ENCODE measurements around the gene CEP164. TPM values are rescaled to one million over a fixed set of nuclear protein-coding genes. Genes with fewer than 3 reads are reported as not detected.

CEP164 gene
- total RNA-seq, 2 experiments from 2014 or later, result 41.4 to 45.6 TPM

GRCh38 chr11:117335399-117335798 lies 7.7 kb downstream of the CEP164 start:
- DNase-seq, result no peak
- H3K9me3 Mint-ChIP-seq, result no peaks in the 10 kb centered on the region
- peaks cover 38% of the 10 kb centered on the region for H3K36me3 Mint-ChIP-seq (ENCODE audit: low read depth)
- H3K27me3 Mint-ChIP-seq, result no peaks in the 10 kb centered on the region
- ChIA-PET CTCF (no interaction called here), POLR2A (no interaction called here)
- no peak overlapping the region for H3K4me3 Mint-ChIP-seq
- no peak overlapping the region for H3K27ac Mint-ChIP-seq
- H3K4me1 Mint-ChIP-seq, result peaks cover 4% of the 10 kb centered on the region

- H3K27me3 Mint-ChIP-seq, result no peaks in the 10 kb centered on the region
- no peak overlapping the region for H3K4me3 Mint-ChIP-seq
- peaks cover 43% of the 10 kb centered on the region for H3K36me3 Mint-ChIP-seq (ENCODE audit: low read depth)
- H3K9me3 Mint-ChIP-seq, result no peaks in the 10 kb centered on the region
- H3K27ac Mint-ChIP-seq, result no peak overlapping the region
- no peaks in the 10 kb centered on the region for H3K4me1 Mint-ChIP-seq
- ChIA-PET POLR2A (no interaction called here), CTCF (no interaction called here)
- DNase-seq, result no peak
These were observed 9.4 kb downstream of the CEP164 start for GRCh38 chr11:117337076-117337475.

GRCh38 chr11:117345039-117345438 lies 17.4 kb downstream of the CEP164 start:
- Mint-ChIP-seq H3K27me3 (no peaks in the 10 kb centered on the region), H3K4me1 (no peaks in the 10 kb centered on the region), H3K36me3 (ENCODE audit: low read depth) (peaks cover 31% of the 10 kb centered on the region), H3K9me3 (no peaks in the 10 kb centered on the region), H3K27ac (no peak overlapping the region), H3K4me3 (no peak overlapping the region)
- POLR2A ChIA-PET, result interaction anchor here (0.9 to 1.0 kb wide), 2 partner anchors 14 to 114 kb away, joined by 3 to 5 read pairs; partner anchors contain the start of gene PCSK7
- CTCF ChIA-PET, result no interaction called here
- no peak for DNase-seq

- Mint-ChIP-seq H3K36me3 (ENCODE audit: low read depth) (peaks cover 28% of the 10 kb centered on the region), H3K9me3 (no peaks in the 10 kb centered on the region), H3K27ac (no peak overlapping the region), H3K4me3 (no peak overlapping the region), H3K4me1 (no peaks in the 10 kb centered on the region), H3K27me3 (no peaks in the 10 kb centered on the region)
- CTCF ChIA-PET, result no interaction called here
- no peak for DNase-seq
- POLR2A ChIA-PET, result no interaction called here
These were observed 26.9 kb downstream of the CEP164 start for GRCh38 chr11:117354550-117354949.

- no peak overlapping the region for H3K27ac Mint-ChIP-seq
- no peak overlapping the region for H3K4me3 Mint-ChIP-seq
- ChIA-PET POLR2A (interaction anchor here (1.5 kb wide), 1 partner anchor 28 kb away, joined by 4 read pairs; the partner anchor contains the start of gene CEP164), CTCF (no interaction called here)
- no peak for DNase-seq
- no peaks in the 10 kb centered on the region for H3K9me3 Mint-ChIP-seq
- H3K36me3 Mint-ChIP-seq (ENCODE audit: low read depth), result peaks cover 32% of the 10 kb centered on the region
- H3K4me1 Mint-ChIP-seq, result no peaks in the 10 kb centered on the region
- H3K27me3 Mint-ChIP-seq, result no peaks in the 10 kb centered on the region
These were observed 28.7 kb downstream of the CEP164 start for GRCh38 chr11:117356126-117356890.

- no peak overlapping the region for H3K27ac Mint-ChIP-seq
These were observed 33.8 kb downstream of the CEP164 start for GRCh38 chr11:117361432-117361831.

GRCh38 chr11:117366248-117366647 lies 38.6 kb downstream of the CEP164 start:
- CTCF ChIA-PET, result no interaction called here
- H3K27ac Mint-ChIP-seq, result no peak overlapping the region
- H3K27me3 Mint-ChIP-seq, result no peaks in the 10 kb centered on the region
- no peaks in the 10 kb centered on the region for H3K9me3 Mint-ChIP-seq
- H3K4me3 Mint-ChIP-seq, result no peak overlapping the region
- H3K36me3 Mint-ChIP-seq (ENCODE audit: low read depth), result peaks cover 44% of the 10 kb centered on the region
- DNase-seq, result no peak
- POLR2A ChIA-PET, result no interaction called here
- no peaks in the 10 kb centered on the region for H3K4me1 Mint-ChIP-seq

More at GRCh38 chr11:117361432-117361831, 33.8 kb downstream of the CEP164 start:
- POLR2A ChIA-PET, result no interaction called here
- Mint-ChIP-seq H3K4me1 (no peaks in the 10 kb centered on the region), H3K4me3 (no peak overlapping the region), H3K9me3 (no peaks in the 10 kb centered on the region), H3K27me3 (no peaks in the 10 kb centered on the region), H3K36me3 (ENCODE audit: low read depth) (peaks cover 41% of the 10 kb centered on the region)
- no peak for DNase-seq
- CTCF ChIA-PET, result interaction anchor here (0.6 kb wide), 1 partner anchor 54 kb away, joined by 3 read pairs; no protein-coding TSS in a partner anchor

GRCh38 chr11:117366875-117367274 lies 39.2 kb downstream of the CEP164 start:
- no peak overlapping the region for H3K27ac Mint-ChIP-seq
- H3K36me3 Mint-ChIP-seq (ENCODE audit: low read depth), result peaks cover 42% of the 10 kb centered on the region
- no peaks in the 10 kb centered on the region for H3K27me3 Mint-ChIP-seq
- POLR2A ChIA-PET, result no interaction called here
- no peaks in the 10 kb centered on the region for H3K9me3 Mint-ChIP-seq
- CTCF ChIA-PET, result no interaction called here
- no peak for DNase-seq
- H3K4me1 Mint-ChIP-seq, result no peaks in the 10 kb centered on the region
- H3K4me3 Mint-ChIP-seq, result no peak overlapping the region

- H3K4me1 Mint-ChIP-seq, result no peaks in the 10 kb centered on the region
- H3K4me3 Mint-ChIP-seq, result no peak overlapping the region
- H3K27me3 Mint-ChIP-seq, result no peaks in the 10 kb centered on the region
- POLR2A ChIA-PET, result no interaction called here
- H3K36me3 Mint-ChIP-seq (ENCODE audit: low read depth), result peaks cover 36% of the 10 kb centered on the region
- CTCF ChIA-PET, result no interaction called here
- DNase-seq, result no peak
- H3K27ac Mint-ChIP-seq, result no peak overlapping the region
- no peaks in the 10 kb centered on the region for H3K9me3 Mint-ChIP-seq
These were observed 41.9 kb downstream of the CEP164 start for GRCh38 chr11:117369534-117369933.

- CTCF ChIA-PET, result no interaction called here
- H3K36me3 Mint-ChIP-seq (ENCODE audit: low read depth), result peaks cover 37% of the 10 kb centered on the region
- H3K27me3 Mint-ChIP-seq, result no peaks in the 10 kb centered on the region
These were observed 43.8 kb downstream of the CEP164 start for GRCh38 chr11:117371453-117371852.

GRCh38 chr11:117374316-117375055 lies 46.8 kb downstream of the CEP164 start:
- Mint-ChIP-seq H3K4me3 (no peak overlapping the region), H3K36me3 (ENCODE audit: low read depth) (peaks cover 34% of the 10 kb centered on the region), H3K9me3 (no peaks in the 10 kb centered on the region), H3K4me1 (no peaks in the 10 kb centered on the region), H3K27ac (no peak overlapping the region), H3K27me3 (no peaks in the 10 kb centered on the region)
- ChIA-PET CTCF (no interaction called here), POLR2A (interaction anchor here (2.0 kb wide), 1 partner anchor 9 kb away, joined by 4 read pairs; no protein-coding TSS in a partner anchor)
- DNase-seq, result no peak

More at GRCh38 chr11:117371453-117371852, 43.8 kb downstream of the CEP164 start:
- DNase-seq, result no peak
- no peaks in the 10 kb centered on the region for H3K9me3 Mint-ChIP-seq
- H3K4me1 Mint-ChIP-seq, result no peaks in the 10 kb centered on the region
- POLR2A ChIA-PET, result interaction anchor here (1.0 kb wide), 1 partner anchor 22 kb away, joined by 3 read pairs; no protein-coding TSS in a partner anchor
- H3K4me3 Mint-ChIP-seq, result no peak overlapping the region
- H3K27ac Mint-ChIP-seq, result no peak overlapping the region

- ChIA-PET POLR2A (no interaction called here), CTCF (interaction anchor here (2.3 kb wide), 1 partner anchor 50 kb away, joined by 5 read pairs; no protein-coding TSS in a partner anchor)
- Mint-ChIP-seq H3K4me1 (no peaks in the 10 kb centered on the region), H3K9me3 (no peaks in the 10 kb centered on the region), H3K4me3 (no peak overlapping the region), H3K27me3 (no peaks in the 10 kb centered on the region), H3K27ac (no peak overlapping the region), H3K36me3 (ENCODE audit: low read depth) (peaks cover 42% of the 10 kb centered on the region)
- DNase-seq, result no peak
These were observed 48.3 kb downstream of the CEP164 start for GRCh38 chr11:117375960-117376359.

- ChIA-PET POLR2A (no interaction called here), CTCF (interaction anchor here (0.6 to 2.3 kb wide), 2 partner anchors 50 to 150 kb away, joined by 3 to 5 read pairs; no protein-coding TSS in a partner anchor)
- Mint-ChIP-seq H3K27ac (no peak overlapping the region), H3K4me1 (no peaks in the 10 kb centered on the region), H3K36me3 (ENCODE audit: low read depth) (peaks cover 37% of the 10 kb centered on the region), H3K4me3 (no peak overlapping the region), H3K9me3 (no peaks in the 10 kb centered on the region), H3K27me3 (no peaks in the 10 kb centered on the region)
- DNase-seq, result no peak
These were observed 48.9 kb downstream of the CEP164 start for GRCh38 chr11:117376517-117376916.

Data from activated CD4-positive, alpha-beta memory T cell treated with anti-CD3 and anti-CD28 coated beads, Interleukin-2, amount 10 ng/mL, durations not matched to agents 7 days and 5 days (primary cell).